ENCODE measurements around the gene CA6. TPM values are rescaled to one million over a fixed set of nuclear protein-coding genes. Genes with fewer than 3 reads are reported as not detected.
"Not testable (repeated sequence)": the region's sequence is repeated elsewhere in the genome, so short reads cannot be mapped to it uniquely, and the experiment has no call there.

The CA6 gene
- total and polyA plus RNA-seq, 2 experiments from 2014 or later: not detected

DNA sequence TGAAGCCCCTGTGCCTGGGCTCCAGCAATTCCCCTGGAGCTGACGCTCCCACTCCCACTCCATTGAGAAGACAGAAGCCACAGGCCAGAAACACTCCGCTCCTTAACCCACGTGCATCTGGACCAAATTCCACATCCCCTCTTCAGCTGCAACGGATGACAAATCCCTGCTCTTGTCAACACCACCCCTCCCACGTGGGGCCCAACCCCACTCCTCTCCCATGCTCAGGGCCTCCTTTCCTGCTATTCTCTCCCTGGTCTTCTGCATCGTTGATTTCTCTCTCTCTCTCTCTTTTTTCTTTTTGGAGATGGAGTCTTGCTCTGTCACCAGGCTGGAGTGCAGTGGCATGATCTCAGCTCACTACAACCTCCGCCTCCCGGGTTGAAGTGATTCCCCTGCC lies 18.3 kb downstream of the CA6 start:
- no peak overlapping the region for H3K4me2 ChIP-seq (ENCODE audit: unreplicated experiment)
- TF ChIP-seq EZH2 (IDR thresholded peaks at IDR 0.05; ENCODE audit: insufficient read depth, poor library complexity, severe bottlenecking): no peak
- TF ChIP-seq EZH2phosphoT487 (IDR thresholded peaks at IDR 0.05; ENCODE audit: insufficient read depth, low read depth): no peak
- no peaks in the 10 kb centered on the region for H4K20me1 ChIP-seq (ENCODE audit: insufficient read depth)
- peaks cover 3% of the 10 kb centered on the region; the same call in 1 of the 2 replicates for H3K4me1 ChIP-seq (ENCODE audit: insufficient read depth)
- H3K9me2 ChIP-seq (ENCODE audit: insufficient read depth): no peaks in the 10 kb centered on the region
- no peaks in the 10 kb centered on the region for H3F3A ChIP-seq (ENCODE audit: insufficient read depth)
- DNase-seq: no peak
- H3K4me3 ChIP-seq: no peak overlapping the region
- no peaks in the 10 kb centered on the region for H3K79me2 ChIP-seq (ENCODE audit: insufficient read depth)
- H3K27ac ChIP-seq: no peak overlapping the region
- H3K9ac ChIP-seq: no peak overlapping the region
- no peaks in the 10 kb centered on the region for H3K36me3 ChIP-seq (ENCODE audit: low read depth)
- WGBS, 2 experiments (ENCODE audit: low coverage in 1 of 2, low lambda C conversion rate in 2 of 2, missing lambda C conversion rate in 2 of 2): 34 to 41% methylated on average over 8 of the region's 8 CpGs
- no peaks in the 10 kb centered on the region; the same call in 1 of the 2 replicates for H3K27me3 ChIP-seq (replicated peaks; ENCODE audit: insufficient read depth)
- in situ Hi-C loops (cut with MboI): no loop called here
- no peak overlapping the region for H2AFZ ChIP-seq
- H3K9me3 ChIP-seq (ENCODE audit: low read depth): no peaks in the 10 kb centered on the region

- Histone ChIP-seq H3F3A (ENCODE audit: insufficient read depth) (no peaks in the 10 kb centered on the region), H3K4me1 (ENCODE audit: insufficient read depth) (peaks cover 3% of the 10 kb centered on the region; the same call in 1 of the 2 replicates), H3K36me3 (ENCODE audit: low read depth) (no peaks in the 10 kb centered on the region), H3K4me3 (no peak overlapping the region), H3K9me2 (ENCODE audit: insufficient read depth) (no peaks in the 10 kb centered on the region), H3K27me3 (replicated peaks; ENCODE audit: insufficient read depth) (no peaks in the 10 kb centered on the region; the same call in 1 of the 2 replicates), H3K9ac (no peak overlapping the region), H3K4me2 (ENCODE audit: unreplicated experiment) (no peak overlapping the region), H3K79me2 (ENCODE audit: insufficient read depth) (no peaks in the 10 kb centered on the region), H3K9me3 (ENCODE audit: low read depth) (no peaks in the 10 kb centered on the region), H4K20me1 (ENCODE audit: insufficient read depth) (no peaks in the 10 kb centered on the region), H3K27ac (no peak overlapping the region), H2AFZ (no peak overlapping the region)
- TF ChIP-seq EZH2phosphoT487 (IDR thresholded peaks at IDR 0.05; ENCODE audit: insufficient read depth, low read depth) (no peak), EZH2 (IDR thresholded peaks at IDR 0.05; ENCODE audit: insufficient read depth, poor library complexity, severe bottlenecking) (no peak)
- peak; percentile 31 for DNase-seq
- WGBS, 2 experiments (ENCODE audit: low coverage in 1 of 2, low lambda C conversion rate in 2 of 2, missing lambda C conversion rate in 2 of 2): 93 to 94% methylated on average over 16 of the region's 16 CpGs
- in situ Hi-C loops (cut with MboI): no loop called here
Observed at GRCh38 chr1:8965121-8965820, 19.6 kb downstream of the CA6 start.

GRCh38 chr1:8966606-8967005 lies 20.9 kb downstream of the CA6 start:
- Histone ChIP-seq H3F3A (ENCODE audit: insufficient read depth) (no peaks in the 10 kb centered on the region), H3K4me3 (no peak overlapping the region), H3K79me2 (ENCODE audit: insufficient read depth) (no peaks in the 10 kb centered on the region), H3K4me1 (ENCODE audit: insufficient read depth) (peaks cover 3% of the 10 kb centered on the region; the same call in 1 of the 2 replicates), H3K9me2 (ENCODE audit: insufficient read depth) (no peaks in the 10 kb centered on the region), H2AFZ (no peak overlapping the region), H3K27me3 (replicated peaks; ENCODE audit: insufficient read depth) (no peaks in the 10 kb centered on the region), H3K9me3 (ENCODE audit: low read depth) (no peaks in the 10 kb centered on the region), H3K36me3 (ENCODE audit: low read depth) (no peaks in the 10 kb centered on the region), H4K20me1 (ENCODE audit: insufficient read depth) (no peaks in the 10 kb centered on the region), H3K27ac (no peak overlapping the region), H3K9ac (no peak overlapping the region), H3K4me2 (ENCODE audit: unreplicated experiment) (no peak overlapping the region)
- TF ChIP-seq EZH2phosphoT487 (IDR thresholded peaks at IDR 0.05; ENCODE audit: insufficient read depth, low read depth) (no peak), EZH2 (IDR thresholded peaks at IDR 0.05; ENCODE audit: insufficient read depth, poor library complexity, severe bottlenecking) (no peak)
- no peak for DNase-seq
- in situ Hi-C loops (cut with MboI): no loop called here
- 88 to 89% methylated on average over 4 of the region's 4 CpGs for WGBS, 2 experiments (ENCODE audit: low coverage in 1 of 2, low lambda C conversion rate in 2 of 2, missing lambda C conversion rate in 2 of 2)

DNA sequence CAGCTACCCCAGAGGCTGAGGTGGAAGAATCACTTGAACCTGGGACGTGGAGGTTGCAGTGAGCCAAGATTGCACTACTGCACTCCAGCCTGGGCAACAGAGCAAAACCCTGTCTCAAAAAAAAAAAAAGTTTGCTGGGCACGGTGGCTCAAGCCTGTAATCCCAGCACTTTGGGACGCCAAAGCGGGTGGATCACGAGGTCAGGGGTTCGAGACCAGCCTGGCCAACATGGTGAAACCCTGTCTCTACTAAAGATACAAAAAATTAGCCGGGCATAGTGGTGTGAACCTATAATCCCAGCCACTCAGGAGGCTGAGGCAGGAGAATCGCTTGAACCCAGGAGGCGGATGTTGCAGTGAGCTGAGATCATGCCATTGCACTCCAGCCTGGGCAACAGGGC lies 23.2 kb downstream of the CA6 start:
- H3K36me3 ChIP-seq (ENCODE audit: low read depth); H3K9me2 ChIP-seq (ENCODE audit: insufficient read depth); H2AFZ ChIP-seq; H3F3A ChIP-seq (ENCODE audit: insufficient read depth); H4K20me1 ChIP-seq (ENCODE audit: insufficient read depth); H3K27me3 ChIP-seq (replicated peaks; ENCODE audit: insufficient read depth); H3K4me3 ChIP-seq; H3K4me2 ChIP-seq (ENCODE audit: unreplicated experiment); in situ Hi-C loops (cut with MboI); H3K79me2 ChIP-seq (ENCODE audit: insufficient read depth); H3K9me3 ChIP-seq (ENCODE audit: low read depth); H3K27ac ChIP-seq; H3K9ac ChIP-seq; DNase-seq; H3K4me1 ChIP-seq (ENCODE audit: insufficient read depth): not testable (repeated sequence)
- WGBS, 2 experiments (ENCODE audit: low coverage in 1 of 2, low lambda C conversion rate in 2 of 2, missing lambda C conversion rate in 2 of 2): 72 to 76% methylated on average over 9 of the region's 9 CpGs
